HepG2 (cell line): ENCODE data around the gene RBMS2. TPM values are rescaled to one million over a fixed set of nuclear protein-coding genes. Genes with fewer than 3 reads are reported as not detected.
A peak's percentile ranks its signal among the peaks of the same experiment; 100 is the strongest.

Source experiments
- GABPA ChIP-seq, 2 experiments: IDR thresholded peaks; 2 replicates each; pipeline ENCODE4 v1.6.1; 2011 to 2016; ENCODE audit warnings: low read depth in 2 of 2, low read length in 1 of 2, missing biosample characterization in 1 of 2, missing genetic modification characterization in 1 of 2
- HDAC1 ChIP-seq: sonication (generic); formaldehyde crosslinking; IDR thresholded peaks from 2 replicates; pipeline ENCODE4 v1.5.1; 2020; ENCODE audit warnings: mild to moderate bottlenecking, missing genetic modification reagents
- HNRNPUL1 ChIP-seq: fragments of 200-400 bp; formaldehyde crosslinking; IDR thresholded peaks from 2 replicates; pipeline ENCODE4 v1.6.1; 2017; ENCODE audit warnings: low read depth, mild to moderate bottlenecking, low read length, moderate library complexity
- ISX ChIP-seq: sonication (generic); formaldehyde crosslinking; conservative IDR thresholded peaks from 2 replicates; pipeline ENCODE4 v1.5.0; 2020; ENCODE audit warnings: missing genetic modification reagents
- NFYB ChIP-seq: sonication (generic); formaldehyde crosslinking; IDR thresholded peaks from 2 replicates; pipeline ENCODE4 v1.4.0; 2020; ENCODE audit warnings: missing genetic modification reagents
- POLR2AphosphoS5 ChIP-seq: IDR thresholded peaks from 2 replicates; pipeline ENCODE4 v1.6.1; 2012; ENCODE audit warnings: low read depth, low read length
- SAP130 ChIP-seq: IDR thresholded peaks from 2 replicates; pipeline ENCODE4 v1.6.1; 2016; ENCODE audit warnings: low read depth
- ZNF18 ChIP-seq: sonication (generic); formaldehyde crosslinking; IDR thresholded peaks from 2 replicates; pipeline ENCODE4 v1.8.0; 2022; ENCODE audit warnings: mild to moderate bottlenecking, missing genetic modification reagents; ENCODE audit not compliant: insufficient replicate concordance
- ZNF430 ChIP-seq: sonication (generic); formaldehyde crosslinking; IDR thresholded peaks from 2 replicates; pipeline ENCODE4 v1.9.0; 2021; ENCODE audit warnings: mild to moderate bottlenecking, missing genetic modification reagents
- ZNF747 ChIP-seq: sonication (generic); formaldehyde crosslinking; IDR thresholded peaks from 2 replicates; pipeline ENCODE4 v1.8.1; 2023; ENCODE audit warnings: missing genetic modification reagents, mild to moderate bottlenecking, borderline replicate concordance
- ZUFSP ChIP-seq: sonication (generic); formaldehyde crosslinking; IDR thresholded peaks from 2 replicates; pipeline ENCODE4 v1.9.0; 2021; ENCODE audit warnings: missing genetic modification reagents, mild to moderate bottlenecking, borderline replicate concordance
- polyA plus RNA-seq, 8 experiments: library from polyadenylated mRNA; depleted of rRNA in 3 of 8; stranded (reverse) in 7 of 8; unstranded in 1 of 8; fragments of >200 nt; fragmentation: Illumina TruSeq in 4 of 8; extraction: Trizol in 4 of 8; gene quantifications; 2 replicates each; pipeline versions ENCODE4 v1.2.1 to v1.2.3, GENCODE V29; 2011 to 2016; ENCODE audit warnings: low read depth in 4 of 8, missing spikeins in 1 of 8, mixed read lengths in 1 of 8; ENCODE audit not compliant: insufficient read depth in 1 of 8
- total RNA-seq, 5 experiments: library from RNA; depleted of rRNA; stranded (reverse); fragments of >200 nt; fragmentation: Illumina TruSeq; extraction: Trizol; gene quantifications; 2 replicates each; pipeline ENCODE4 v1.2.3, GENCODE V29; 2016; ENCODE audit warnings: low read depth in 1 of 5
- TF ChIP-seq, protein P1 (sequence below): sonication (generic); formaldehyde crosslinking; IDR thresholded peaks from 2 replicates; pipeline ENCODE4 v1.5.1; 2020; ENCODE audit warnings: mild to moderate bottlenecking, missing genetic modification reagents, moderate library complexity

The RBMS2 gene
- total and polyA plus RNA-seq, 2 of the 13 experiments (the other 11 are each of a cell fraction or from before 2014, with no cell fraction given) = 0.53 to 7.4 TPM

GRCh38 chr12:56635806-56636674 is 114.4 kb downstream of the RBMS2 start (continued):
- TF ChIP-seq, protein P1, sequence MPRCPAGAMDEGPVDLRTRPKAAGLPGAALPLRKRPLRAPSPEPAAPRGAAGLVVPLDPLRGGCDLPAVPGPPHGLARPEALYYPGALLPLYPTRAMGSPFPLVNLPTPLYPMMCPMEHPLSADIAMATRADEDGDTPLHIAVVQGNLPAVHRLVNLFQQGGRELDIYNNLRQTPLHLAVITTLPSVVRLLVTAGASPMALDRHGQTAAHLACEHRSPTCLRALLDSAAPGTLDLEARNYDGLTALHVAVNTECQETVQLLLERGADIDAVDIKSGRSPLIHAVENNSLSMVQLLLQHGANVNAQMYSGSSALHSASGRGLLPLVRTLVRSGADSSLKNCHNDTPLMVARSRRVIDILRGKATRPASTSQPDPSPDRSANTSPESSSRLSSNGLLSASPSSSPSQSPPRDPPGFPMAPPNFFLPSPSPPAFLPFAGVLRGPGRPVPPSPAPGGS (CRISPR knock-in tag) = no peak
- TF ChIP-seq NFYB (CRISPR knock-in tag) (no peak), POLR2AphosphoS5 (peak; percentile 65), ZNF18 (CRISPR knock-in tag) (no peak), ZUFSP (CRISPR knock-in tag) (no peak), ISX (no peak), ZNF430 (0 out of 2 replicates have a peak, but pooled peaks have one; percentile 45), ZNF747 (CRISPR knock-in tag) (no peak), GABPA (IDR thresholded peaks at IDR 0.05; ENCODE audit: low read depth, low read length) (no peak), GABPA (CRISPR knock-in tag; IDR thresholded peaks at IDR 0.05; ENCODE audit: low read depth) (no peak), HNRNPUL1 (no peak), SAP130 (peak; percentile 64), HDAC1 (CRISPR knock-in tag) (peak; percentile 57; the same call in 1 of the 2 replicates)
